GM12873 (cell line): Measurements from ENCODE around the gene FGR.

ENCODE experiments used
- CTCF ChIP-seq: IDR thresholded peaks from 2 replicates; pipeline ENCODE4 v1.5.1; 2012; ENCODE audit warnings: low read depth, mild to moderate bottlenecking, moderate library complexity, low read length, control low read depth; ENCODE audit not compliant: insufficient read depth; ENCODE audit errors: missing control alignments

FGR gene

GRCh38 chr1:27564710-27565649, 70.0 kb downstream of the FGR start:
- no peak for TF ChIP-seq CTCF

- no peak for TF ChIP-seq CTCF
These were observed 71.2 kb downstream of the FGR start for GRCh38 chr1:27563591-27564471.

DNA sequence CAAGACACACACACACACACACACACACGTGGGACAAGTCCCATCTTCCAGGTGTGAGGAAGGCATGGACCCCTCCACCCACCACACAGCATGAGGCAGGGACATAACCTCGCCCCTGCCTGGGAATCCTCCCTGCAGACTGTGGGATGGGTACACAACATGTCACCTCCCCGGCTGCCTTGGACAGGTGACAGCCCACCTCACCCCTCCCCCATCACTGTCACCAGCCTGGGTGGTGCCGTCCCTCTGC, 71.7 kb downstream of the FGR start:
- TF ChIP-seq CTCF, result no peak

- no peak for TF ChIP-seq CTCF
These were observed 72.2 kb downstream of the FGR start for GRCh38 chr1:27562534-27563340.
